ENCODE measurements around the gene THOC7. TPM values are rescaled to one million over a fixed set of nuclear protein-coding genes. Genes with fewer than 3 reads are reported as not detected.

Gene THOC7
- total and polyA plus RNA-seq, 2 of the 4 experiments (the other 2 are of a cell fraction), result 25.8 to 55.9 TPM

DNA sequence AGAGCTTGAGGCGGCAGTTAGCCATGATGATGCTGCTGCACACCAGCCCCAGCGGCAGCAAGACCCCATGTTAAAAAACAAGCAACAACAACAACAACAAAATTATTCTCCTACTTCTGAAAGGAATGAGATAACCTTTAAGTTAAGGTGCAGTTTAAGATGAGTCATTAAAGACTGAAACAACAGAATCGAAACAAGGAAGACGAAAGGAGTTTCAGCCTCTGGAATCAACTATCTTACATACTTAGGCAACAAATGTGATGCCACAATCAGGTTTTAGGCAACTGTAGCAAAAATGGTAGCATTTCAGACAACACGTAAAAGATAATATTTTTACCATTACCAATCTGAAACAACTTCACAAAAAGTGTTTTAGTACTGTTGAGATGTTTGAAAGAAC, 36.4 kb upstream of the THOC7 start:
- Histone ChIP-seq H3K9me3 (ENCODE audit: control insufficient read depth, insufficient read depth, low read length) (no peaks in the 10 kb centered on the region), H2BK120ac (ENCODE audit: low read depth, low read length) (no peak overlapping the region), H3K56ac (ENCODE audit: extremely low read depth, insufficient read depth, low read length) (no peak overlapping the region), H4K20me1 (ENCODE audit: insufficient read depth, low read length) (peaks cover 14% of the 10 kb centered on the region; the same call in 1 of the 2 replicates), H3K27me3 (ENCODE audit: control insufficient read depth, insufficient read depth, low read length) (no peaks in the 10 kb centered on the region), H2AK5ac (ENCODE audit: low read depth, low read length) (no peak overlapping the region), H2BK20ac (ENCODE audit: low read depth, low read length) (no peak overlapping the region), H3K4ac (ENCODE audit: low read depth, low read length) (no peak overlapping the region), H3K9me1 (ENCODE audit: insufficient read depth, low read length) (peaks cover 8% of the 10 kb centered on the region; the same call in 1 of the 2 replicates), H2AFZ (replicated peaks; ENCODE audit: low read length, poor library complexity) (no peak overlapping the region), H2BK5ac (ENCODE audit: low read depth, low read length, poor library complexity, severe bottlenecking) (no peak overlapping the region), H3K4me1 (ENCODE audit: control insufficient read depth, insufficient read depth, low read length) (peaks cover 3% of the 10 kb centered on the region), H3K4me2 (ENCODE audit: low read depth, low read length) (no peak overlapping the region), H4K5ac (ENCODE audit: low read depth, low read length) (no peak overlapping the region), H3K18ac (ENCODE audit: low read depth, low read length) (no peak overlapping the region), H4K91ac (ENCODE audit: insufficient read depth, low read depth, low read length) (no peak overlapping the region), H3K27ac (ENCODE audit: insufficient read depth, low read length) (no peak overlapping the region), H2BK15ac (ENCODE audit: low read depth, low read length) (no peak overlapping the region), H3K23ac (ENCODE audit: low read depth, low read length) (no peak overlapping the region), H3K36me3 (ENCODE audit: control insufficient read depth, insufficient read depth, low read length) (peaks cover 14% of the 10 kb centered on the region), H3K9ac (ENCODE audit: low read depth, low read length) (no peak overlapping the region), H3K4me3 (ENCODE audit: insufficient read depth, low read depth, low read length) (no peak overlapping the region), H2AK9ac (replicated peaks; ENCODE audit: low read depth, low read length, poor library complexity) (no peak overlapping the region), H3K14ac (replicated peaks; ENCODE audit: low read depth, low read length) (no peak overlapping the region), H4K8ac (ENCODE audit: low read depth in 2 of 2, low read length in 2 of 2) (no peak overlapping the region), H3K79me1 (ENCODE audit: low read depth in 1 of 2, low read length in 2 of 2) (peaks cover 21 to 52% of the 10 kb centered on the region in 2 experiments)
- in situ Hi-C loops (cut with MboI; ENCODE audit: low sequenced_read_pairs) (no loop called here), dilution Hi-C loops (cut with HindIII; ENCODE audit: low sequenced_read_pairs, unreplicated experiment) (no loop called here), intact Hi-C loops (cut with micrococcal nuclease) (no loop called here)
- ChIA-PET POLR2A (ENCODE audit: unreplicated experiment) (no interaction called here), CTCF (no interaction called here)
- no CpG with 5 or more reads among the region's 5 CpGs for WGBS, 2 experiments (ENCODE audit: extremely low coverage in 2 of 2, insufficient read length in 1 of 2)
- TF ChIP-seq CEBPB (IDR thresholded peaks at IDR 0.05; ENCODE audit: low read depth, low read length) (no peak), USF2 (IDR thresholded peaks at IDR 0.05; ENCODE audit: low read depth, low read length) (no peak), BHLHE40 (IDR thresholded peaks at IDR 0.05; ENCODE audit: low read depth, low read length) (no peak), SMC3 (IDR thresholded peaks at IDR 0.05; ENCODE audit: low read depth, low read length) (no peak)
- TF ChIP-seq, protein P1, sequence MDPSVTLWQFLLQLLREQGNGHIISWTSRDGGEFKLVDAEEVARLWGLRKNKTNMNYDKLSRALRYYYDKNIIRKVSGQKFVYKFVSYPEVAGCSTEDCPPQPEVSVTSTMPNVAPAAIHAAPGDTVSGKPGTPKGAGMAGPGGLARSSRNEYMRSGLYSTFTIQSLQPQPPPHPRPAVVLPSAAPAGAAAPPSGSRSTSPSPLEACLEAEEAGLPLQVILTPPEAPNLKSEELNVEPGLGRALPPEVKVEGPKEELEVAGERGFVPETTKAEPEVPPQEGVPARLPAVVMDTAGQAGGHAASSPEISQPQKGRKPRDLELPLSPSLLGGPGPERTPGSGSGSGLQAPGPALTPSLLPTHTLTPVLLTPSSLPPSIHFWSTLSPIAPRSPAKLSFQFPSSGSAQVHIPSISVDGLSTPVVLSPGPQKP (IDR thresholded peaks at IDR 0.05; ENCODE audit: borderline replicate concordance, low read depth, low read length), result no peak
- BruUV-seq (replicated peaks), result no TSS peak
- ATAC-seq (ENCODE audit: low read depth) (no peak), DNase-seq (no peak)
